Ovary (tissue), 9 donors: Measurements from ENCODE around the gene MAP4. TPM values are rescaled to one million over a fixed set of nuclear protein-coding genes. Genes with fewer than 3 reads are reported as not detected.

Source experiments
- DNase-seq, 5 donors: peaks; one replicate each; pipeline ENCODE4 v3.0.0-alpha.2; 2019 to 2020
- H3K27ac ChIP-seq, 2 donors: fragments of 200-600 bp; one replicate each; pipeline versions ENCODE4 v1.5.1 to v1.8.0; 2019 to 2022
- H3K27me3 ChIP-seq: fragments of 200-600 bp; one replicate; pipeline ENCODE4 v1.8.0; 2022
- H3K36me3 ChIP-seq: fragments of 200-600 bp; sonication (generic); one replicate; pipeline ENCODE4 v1.5.1; 2019
- H3K4me1 ChIP-seq: one replicate; pipeline ENCODE4 v1.8.1; 2013; ENCODE audit warnings: mild to moderate bottlenecking, moderate library complexity; ENCODE audit not compliant: insufficient read depth
- H3K4me3 ChIP-seq: fragments of 200-600 bp; sonication (generic); one replicate; pipeline ENCODE4 v1.5.1; 2017
- H3K9me3 ChIP-seq, 2 donors: fragments of 200-600 bp in 1 of 2; sonication (generic) in 1 of 2; one replicate each; pipeline versions ENCODE4 v1.5.1 to v1.8.1; 2013 to 2019; ENCODE audit warnings: mild to moderate bottlenecking in 1 of 2, moderate library complexity in 1 of 2
- CTCF ChIP-seq, 3 donors: fragments of 450-650 bp in 2 of 3; fragments of 200-600 bp in 1 of 3; IDR thresholded peaks; one replicate each; pipeline versions ENCODE4 v1.5.1 to v1.8.0; 2016 to 2022; ENCODE audit warnings: antibody characterized with exemption in 3 of 3, mild to moderate bottlenecking in 1 of 3
- EP300 ChIP-seq: sonication (generic); formaldehyde crosslinking; IDR thresholded peaks from one replicate; pipeline ENCODE4 v1.6.1; 2017; ENCODE audit warnings: antibody characterized with exemption
- POLR2A ChIP-seq: fragments of 450-650 bp; IDR thresholded peaks from one replicate; pipeline ENCODE4 v1.6.1; 2017; ENCODE audit warnings: antibody characterized with exemption, mild to moderate bottlenecking, moderate library complexity
- WGBS, 3 donors: extraction: QIAGEN DNeasy Blood & Tissue Kit in 1 of 3; methylation state at CpG; one replicate each; pipeline versions ENCODE4 v1.1.5 to v1.1.7; 2013 to 2017; 5-methylcytosine and 5-hydroxymethylcytosine counted together
- intact Hi-C, 4 donors: fragments of 100-400 bp; cut with DNase I; formaldehyde crosslinking; loops; one replicate each; pipeline versions ENCODE4 v1.11.0 to v1.15.1; 2022 to 2023
- polyA plus RNA-seq, 2 donors: library from polyadenylated mRNA; stranded (reverse); fragments of 200-250 nt in 1 of 2; fragments of 350-450 nt in 1 of 2; fragmentation: Illumina TruSeq in 1 of 2; extraction: RNeasy Lipid Tissue Mini Kit (QIAGEN cat#74804) in 1 of 2; gene quantifications; one replicate each; pipeline ENCODE4 v1.2.3, GENCODE V29; 2013 to 2014
- total RNA-seq, 7 donors: library from RNA; depleted of rRNA in 2 of 7; stranded (reverse); fragments of >200 nt in 2 of 7; fragmentation: NEBNext Ultra II Directional in 3 of 7; extraction: Animal tissue kit (Norgen Biotek cat#: 25700) in 3 of 7; gene quantifications; one replicate each; pipeline versions ENCODE4 v1.1.0 to v1.2.4, GENCODE V29; 2016 to 2023
- donor health status: DM: no; HTN: no; CAD: no; lungs with moderate emphysema.
- donor health status: DM: no; HTN: no; CAD: no.
- donor health status: Bipolar disorder and iron deficiency.
- donor health status: DM: yes; HTN: yes; CAD: no.
- donor health status: DM: no; HTN: no; CAD: no.
- donor health status: DM: yes; HTN: yes; CAD: no.

MAP4 gene
- total and polyA plus RNA-seq, 9 donors: 64.9 to 271 (median 196) TPM

- no peaks in the 10 kb centered on the region for H3K36me3 ChIP-seq
- no peak for DNase-seq
- H3K27ac ChIP-seq: no peak overlapping the region
- no peak overlapping the region for H3K4me3 ChIP-seq
- TF ChIP-seq CTCF (IDR thresholded peaks at IDR 0.05) (no peak), POLR2A (no peak), EP300 (no peak)
- 95 to 98% (median 96%) methylated on average over 1 of the region's 1 CpG for WGBS, 3 donors
- intact Hi-C loops: no loop called here
- H3K9me3 ChIP-seq: no peaks in the 10 kb centered on the region
- H3K4me1 ChIP-seq: peaks cover 6% of the 10 kb centered on the region
- no peaks in the 10 kb centered on the region for H3K27me3 ChIP-seq
These were observed 55.2 kb downstream of the MAP4 start for GRCh38 chr3:47961036-47961435.

- Histone ChIP-seq H3K4me1 (peaks cover 3% of the 10 kb centered on the region), H3K4me3 (no peak overlapping the region), H3K9me3 (no peaks in the 10 kb centered on the region), H3K36me3 (no peaks in the 10 kb centered on the region), H3K27me3 (no peaks in the 10 kb centered on the region), H3K27ac (no peak overlapping the region)
- intact Hi-C loops: no loop called here
- TF ChIP-seq EP300: no peak
- TF ChIP-seq POLR2A: no peak
- WGBS, 3 donors: 90 to 100% (median 97%) methylated on average over 1 of the region's 1 CpG
- no peak for DNase-seq
These were observed 59.7 kb downstream of the MAP4 start for GRCh38 chr3:47956521-47956920.

GRCh38 chr3:47954567-47954966, 61.6 kb downstream of the MAP4 start:
- WGBS, 3 donors: 83 to 95% (median 92%) methylated on average over 1 of the region's 1 CpG
- H3K4me1 ChIP-seq: peaks cover 3% of the 10 kb centered on the region
- no peak overlapping the region for H3K27ac ChIP-seq
- H3K27me3 ChIP-seq: no peaks in the 10 kb centered on the region
- no peaks in the 10 kb centered on the region for H3K9me3 ChIP-seq
- no peak for TF ChIP-seq CTCF (IDR thresholded peaks at IDR 0.05)
- no peak for TF ChIP-seq POLR2A
- TF ChIP-seq EP300: no peak
- H3K4me3 ChIP-seq: no peak overlapping the region
- DNase-seq: no peak
- intact Hi-C loops: no loop called here
- no peaks in the 10 kb centered on the region for H3K36me3 ChIP-seq

GRCh38 chr3:47950453-47951169, 65.6 kb downstream of the MAP4 start:
- no peak for DNase-seq
- TF ChIP-seq CTCF (IDR thresholded peaks at IDR 0.05) (no peak), EP300 (no peak), POLR2A (no peak)
- Histone ChIP-seq H3K27me3 (no peaks in the 10 kb centered on the region), H3K9me3 (no peaks in the 10 kb centered on the region), H3K36me3 (no peaks in the 10 kb centered on the region), H3K4me3 (no peak overlapping the region), H3K4me1 (peaks cover 3% of the 10 kb centered on the region), H3K27ac (no peak overlapping the region)
- WGBS, 3 donors: 69 to 72% (median 71%) methylated on average over 5 of the region's 5 CpGs
- intact Hi-C loops: no loop called here

GRCh38 chr3:47949979-47950378, 66.2 kb downstream of the MAP4 start:
- intact Hi-C loops: no loop called here
- no peaks in the 10 kb centered on the region for H3K27me3 ChIP-seq
- TF ChIP-seq POLR2A (no peak), EP300 (no peak), CTCF (IDR thresholded peaks at IDR 0.05) (no peak)
- no peak overlapping the region for H3K27ac ChIP-seq
- no peaks in the 10 kb centered on the region for H3K9me3 ChIP-seq
- H3K4me1 ChIP-seq: peaks cover 3% of the 10 kb centered on the region
- H3K4me3 ChIP-seq: no peak overlapping the region
- 94 to 99% (median 95%) methylated on average over 3 of the region's 3 CpGs for WGBS, 3 donors
- no peak for DNase-seq
- no peaks in the 10 kb centered on the region for H3K36me3 ChIP-seq
